Activated T-cell treated with anti-CD3 and anti-CD28 coated beads, Interleukin-2, amount 50 U/mL, for 1 hour (primary cell): ENCODE data around the gene TIMM29.
"Not testable (repeated sequence)": the region's sequence is repeated elsewhere in the genome, so short reads cannot be mapped to it uniquely, and the experiment has no call there.

Experiments
- DNase-seq: peaks from one replicate; pipeline ENCODE4 v3.0.0-alpha.2; 2020

Gene TIMM29

GRCh38 chr19:10946958-10947657, 18.5 kb downstream of the TIMM29 start:
- no peak for DNase-seq

- no peak for DNase-seq
Observed at GRCh38 chr19:10952809-10953208, 24.2 kb downstream of the TIMM29 start.

GRCh38 chr19:10959277-10959968, 30.8 kb downstream of the TIMM29 start:
- DNase-seq, result not testable (repeated sequence)

- peak; percentile 99 for DNase-seq
Observed at GRCh38 chr19:10960314-10961072, 31.9 kb downstream of the TIMM29 start, which contains the start of gene SMARCA4. Gene SMARCA4, plus strand, starts transcription at chr19:10961030. Its CDS starts 23,122 bp downstream, at chr19:10984152.

- DNase-seq, result no peak
Observed at GRCh38 chr19:10961073-10961860, 32.7 kb downstream of the TIMM29 start.

GRCh38 chr19:10962863-10963262, 34.3 kb downstream of the TIMM29 start:
- DNase-seq, result no peak

GRCh38 chr19:10963865-10964264, 35.3 kb downstream of the TIMM29 start:
- DNase-seq, result no peak

- no peak for DNase-seq
Observed at GRCh38 chr19:10964903-10965302, 36.3 kb downstream of the TIMM29 start.

- DNase-seq, result no peak
Observed at GRCh38 chr19:10965398-10965797, 36.8 kb downstream of the TIMM29 start.

GRCh38 chr19:10966809-10967208, 38.2 kb downstream of the TIMM29 start:
- DNase-seq, result no peak

GRCh38 chr19:10968527-10969135, 40.0 kb downstream of the TIMM29 start:
- no peak for DNase-seq

- no peak for DNase-seq
Observed at GRCh38 chr19:10971107-10971726, 42.6 kb downstream of the TIMM29 start.

- DNase-seq, result no peak
Observed at GRCh38 chr19:10975374-10976130, 46.9 kb downstream of the TIMM29 start.

GRCh38 chr19:10976131-10976892, 47.7 kb downstream of the TIMM29 start:
- DNase-seq, result no peak

GRCh38 chr19:10977742-10978092, 49.1 kb downstream of the TIMM29 start:
- no peak for DNase-seq
